ENCODE results near the gene OST4.

DNA sequence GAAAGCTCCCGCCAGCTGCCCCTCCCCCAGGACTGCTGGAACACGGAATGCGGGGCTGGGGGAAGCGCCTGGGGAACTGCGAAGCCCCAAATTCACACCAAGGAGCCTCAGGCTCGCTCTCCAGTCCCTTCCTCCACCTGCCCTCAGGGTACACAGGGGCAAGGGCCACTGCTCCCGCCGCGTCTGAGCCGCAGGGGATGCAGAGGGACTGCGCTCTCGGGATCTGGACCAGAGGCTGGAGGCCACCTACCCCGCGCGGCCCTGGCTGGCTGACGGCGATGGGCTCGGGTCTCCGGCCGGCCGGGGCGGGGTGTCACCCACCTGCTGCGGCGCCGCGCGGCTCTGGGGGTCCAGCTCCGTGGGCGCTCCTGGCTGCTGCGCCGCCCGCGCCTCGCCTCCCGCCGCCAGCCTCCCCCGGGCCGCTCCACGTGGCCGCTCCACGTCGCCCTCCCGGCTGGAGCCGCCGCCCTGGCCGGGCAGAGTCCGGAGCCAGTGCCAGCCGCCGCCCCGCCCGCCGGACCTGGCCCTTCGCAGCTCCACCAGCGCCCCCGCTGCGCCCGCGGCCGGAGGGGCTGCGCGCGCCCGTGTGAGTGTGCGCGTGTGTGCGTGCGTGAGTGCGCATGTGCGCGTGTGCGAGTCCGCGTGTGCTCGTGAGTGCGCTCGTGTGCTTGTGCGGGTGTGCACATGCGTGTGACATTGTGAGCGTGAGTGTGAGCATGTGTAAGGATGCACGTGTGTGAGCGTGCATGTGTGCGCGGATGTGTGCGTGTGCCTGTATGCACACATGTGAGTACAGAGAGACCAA lies 47.3 kb upstream of the OST4 start, which contains the start of gene CGREF1:
- TF ChIP-seq, protein P1, sequence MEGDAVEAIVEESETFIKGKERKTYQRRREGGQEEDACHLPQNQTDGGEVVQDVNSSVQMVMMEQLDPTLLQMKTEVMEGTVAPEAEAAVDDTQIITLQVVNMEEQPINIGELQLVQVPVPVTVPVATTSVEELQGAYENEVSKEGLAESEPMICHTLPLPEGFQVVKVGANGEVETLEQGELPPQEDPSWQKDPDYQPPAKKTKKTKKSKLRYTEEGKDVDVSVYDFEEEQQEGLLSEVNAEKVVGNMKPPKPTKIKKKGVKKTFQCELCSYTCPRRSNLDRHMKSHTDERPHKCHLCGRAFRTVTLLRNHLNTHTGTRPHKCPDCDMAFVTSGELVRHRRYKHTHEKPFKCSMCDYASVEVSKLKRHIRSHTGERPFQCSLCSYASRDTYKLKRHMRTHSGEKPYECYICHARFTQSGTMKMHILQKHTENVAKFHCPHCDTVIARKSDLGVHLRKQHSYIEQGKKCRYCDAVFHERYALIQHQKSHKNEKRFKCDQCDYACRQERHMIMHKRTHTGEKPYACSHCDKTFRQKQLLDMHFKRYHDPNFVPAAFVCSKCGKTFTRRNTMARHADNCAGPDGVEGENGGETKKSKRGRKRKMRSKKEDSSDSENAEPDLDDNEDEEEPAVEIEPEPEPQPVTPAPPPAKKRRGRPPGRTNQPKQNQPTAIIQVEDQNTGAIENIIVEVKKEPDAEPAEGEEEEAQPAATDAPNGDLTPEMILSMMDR (IDR thresholded peaks at IDR 0.05), result no peak
- TF ChIP-seq POLR2AphosphoS5 (IDR thresholded peaks at IDR 0.05) (no peak), EP300 (IDR thresholded peaks at IDR 0.05; ENCODE audit: low read depth) (no peak)
